Central memory CD4-positive, alpha-beta T cell (primary cell): ENCODE results near the gene CPA2.
"Not testable (repeated sequence)": the region's sequence is repeated elsewhere in the genome, so short reads cannot be mapped to it uniquely, and the experiment has no call there.

Experiments used
- DNase-seq: peaks from one replicate; pipeline ENCODE4 v3.0.0; 2022

CPA2 gene

GRCh38 chr7:130321542-130322229, 55.0 kb downstream of the CPA2 start:
- not testable (repeated sequence) for DNase-seq

DNA sequence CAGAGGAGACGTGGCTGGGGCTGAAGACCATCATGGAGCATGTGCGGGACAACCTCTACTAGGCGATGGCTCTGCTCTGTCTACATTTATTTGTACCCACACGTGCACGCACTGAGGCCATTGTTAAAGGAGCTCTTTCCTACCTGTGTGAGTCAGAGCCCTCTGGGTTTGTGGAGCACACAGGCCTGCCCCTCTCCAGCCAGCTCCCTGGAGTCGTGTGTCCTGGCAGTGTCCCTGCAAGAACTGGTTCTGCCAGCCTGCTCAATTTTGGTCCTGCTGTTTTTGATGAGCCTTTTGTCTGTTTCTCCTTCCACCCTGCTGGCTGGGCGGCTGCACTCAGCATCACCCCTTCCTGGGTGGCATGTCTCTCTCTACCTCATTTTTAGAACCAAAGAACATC, 56.0 kb downstream of the CPA2 start:
- DNase-seq, result no peak

DNA sequence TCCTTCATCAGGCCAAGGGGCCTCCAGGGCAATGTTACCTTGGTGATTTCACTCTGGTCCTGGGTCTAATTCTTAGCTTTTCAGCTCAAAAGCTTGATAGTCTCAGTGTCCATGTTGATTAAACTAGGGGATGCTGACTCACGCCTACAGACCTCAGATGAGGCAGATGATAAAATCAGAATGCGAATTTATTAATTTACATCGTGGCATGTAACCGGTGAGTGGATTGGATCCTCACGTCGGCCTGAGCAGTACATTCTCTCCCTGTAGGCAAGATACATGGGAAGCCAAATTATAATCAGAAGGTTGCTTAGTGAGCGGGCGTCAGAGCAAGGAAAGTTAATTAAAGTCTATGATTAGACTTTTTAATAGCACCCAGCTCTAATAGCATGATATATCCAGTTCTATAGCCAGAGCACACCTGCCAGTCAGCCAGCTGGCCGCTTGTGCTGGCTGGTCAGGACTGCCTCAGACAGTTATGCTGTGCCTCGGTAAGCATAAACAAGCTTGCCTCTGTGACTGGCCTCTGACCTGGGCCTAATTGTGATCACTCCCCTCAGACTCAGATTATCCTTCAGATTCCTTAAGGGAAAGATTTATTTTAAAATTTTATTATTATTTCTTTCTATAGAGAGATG, 57.8 kb downstream of the CPA2 start:
- DNase-seq, result no peak

DNA sequence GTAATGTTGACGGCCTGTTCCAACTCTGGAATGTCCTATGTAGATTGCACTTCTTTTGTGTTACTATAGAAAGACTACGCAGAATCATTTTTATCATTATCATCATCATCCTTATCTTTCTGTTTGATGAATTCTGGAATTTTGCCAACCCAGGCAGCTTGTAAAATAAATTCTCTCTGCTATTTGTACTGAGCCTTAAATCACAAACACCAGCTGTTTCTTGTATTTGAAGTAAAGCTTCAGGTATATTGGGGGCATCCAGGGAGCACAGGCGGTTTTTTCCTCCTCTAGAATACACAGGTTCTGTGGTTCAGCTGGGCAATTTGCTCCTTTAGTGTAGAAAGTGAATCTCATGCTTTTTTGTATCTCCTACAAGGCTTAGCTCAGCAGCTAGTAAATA, 63.0 kb downstream of the CPA2 start:
- no peak for DNase-seq

- DNase-seq, result no peak
These were observed 65.8 kb downstream of the CPA2 start for GRCh38 chr7:130332259-130333053.

DNA sequence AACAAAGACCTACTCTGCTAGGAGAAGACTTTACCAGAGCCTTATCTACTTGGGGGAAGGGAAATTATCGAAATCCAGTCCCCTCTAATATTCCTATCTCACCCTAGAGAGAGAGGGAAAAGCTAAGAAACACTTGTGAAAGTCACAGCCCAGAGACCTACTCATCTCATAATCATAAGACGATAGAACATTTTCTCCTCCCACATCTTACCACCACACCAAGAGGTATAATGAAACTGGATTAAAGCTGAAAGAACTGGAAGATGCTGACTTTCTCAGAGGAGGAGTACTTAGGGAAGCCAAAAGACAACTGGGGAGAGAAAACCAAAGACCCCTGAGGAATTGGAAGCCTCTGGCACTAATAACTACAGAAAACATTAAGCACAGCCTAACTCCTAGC, 67.2 kb downstream of the CPA2 start:
- DNase-seq, result no peak

DNA sequence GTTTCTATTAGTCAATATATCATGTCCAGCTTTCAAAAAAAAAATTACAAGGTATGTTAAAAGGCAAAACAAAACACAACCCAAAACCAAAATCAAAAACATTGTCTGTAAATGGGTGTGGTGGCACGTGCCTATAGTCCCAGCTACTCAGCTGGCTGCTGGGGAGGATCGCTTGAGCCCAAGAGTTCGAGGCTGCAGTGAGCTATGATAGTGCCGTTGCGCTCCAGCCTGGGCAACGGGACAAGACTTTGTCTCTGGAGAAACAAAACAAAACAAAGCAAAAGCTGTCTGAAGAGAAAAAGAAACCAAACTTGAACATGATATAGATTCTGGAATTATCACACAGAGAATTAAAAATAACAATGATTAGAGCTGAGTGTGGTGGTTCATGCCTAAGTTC, 67.6 kb downstream of the CPA2 start:
- DNase-seq, result no peak

GRCh38 chr7:130337410-130337971, 70.8 kb downstream of the CPA2 start:
- DNase-seq, result no peak

DNA sequence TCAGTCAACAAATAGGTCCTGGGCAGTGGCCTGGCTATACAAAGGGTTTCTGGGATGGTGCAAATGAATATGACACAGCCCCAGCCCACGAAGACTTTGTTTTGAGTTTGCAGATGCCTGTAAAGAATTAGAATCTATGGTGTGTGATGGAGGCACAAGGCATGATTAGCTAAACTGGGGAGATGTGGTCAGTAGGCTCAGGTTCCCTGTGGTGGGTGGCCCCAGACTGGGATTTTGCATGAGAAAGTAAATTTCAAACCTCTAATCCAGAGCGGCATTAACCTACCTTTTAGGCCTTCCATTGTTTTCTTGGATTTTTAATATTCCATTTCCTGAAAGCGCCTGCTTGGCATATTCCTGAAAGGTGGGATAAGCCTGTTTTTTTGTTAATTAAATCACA, 71.6 kb downstream of the CPA2 start:
- DNase-seq, result no peak
